ENCODE measurements around the gene ISCU. TPM values are rescaled to one million over a fixed set of nuclear protein-coding genes. Genes with fewer than 3 reads are reported as not detected.

The ISCU gene
- total RNA-seq, 4 donors from 2014 or later = 121 to 146 (median 138) TPM

Other genes with a start within 250 kb of the ISCU start
- 10 to 100 TPM in 1 of 4 donors, 1 to 10 TPM in 3; 1.1 to 18.2 (median 4.1) TPM for gene CMKLR1, start 223.3 kb upstream of the ISCU start, total RNA-seq
- 10 to 100 TPM in 2 of 4 donors, 1 to 10 TPM in 2; 4.1 to 11.6 (median 8.6) TPM for gene FICD, start 47.3 kb upstream of the ISCU start, total RNA-seq
- 100 to 1,000 TPM in 1 of 4 donors, 10 to 100 TPM in 3; 67.8 to 205 (median 77.7) TPM for gene SART3, start 1.4 kb upstream of the ISCU start, total RNA-seq
- 10 to 100 TPM in 1 of 4 donors, 1 to 10 TPM in 3; 1.8 to 17.3 (median 3.4) TPM for gene TMEM119, start 35.5 kb downstream of the ISCU start, total RNA-seq
- 1 to 10 TPM; 2.4 to 9.4 (median 5.9) TPM for gene SELPLG, start 71.3 kb downstream of the ISCU start, total RNA-seq
- 100 to 1,000 TPM in 1 of 4 donors, 10 to 100 TPM in 3; 76.3 to 144 (median 87.4) TPM for gene CORO1C, start 168.9 kb downstream of the ISCU start, total RNA-seq